ENCODE measurements around the gene SIAH3. TPM values are rescaled to one million over a fixed set of nuclear protein-coding genes. Genes with fewer than 3 reads are reported as not detected.

The SIAH3 gene
- total and polyA plus RNA-seq, 3 donors from 2014 or later = 0.19 to 0.47 (median 0.36) TPM

DNA sequence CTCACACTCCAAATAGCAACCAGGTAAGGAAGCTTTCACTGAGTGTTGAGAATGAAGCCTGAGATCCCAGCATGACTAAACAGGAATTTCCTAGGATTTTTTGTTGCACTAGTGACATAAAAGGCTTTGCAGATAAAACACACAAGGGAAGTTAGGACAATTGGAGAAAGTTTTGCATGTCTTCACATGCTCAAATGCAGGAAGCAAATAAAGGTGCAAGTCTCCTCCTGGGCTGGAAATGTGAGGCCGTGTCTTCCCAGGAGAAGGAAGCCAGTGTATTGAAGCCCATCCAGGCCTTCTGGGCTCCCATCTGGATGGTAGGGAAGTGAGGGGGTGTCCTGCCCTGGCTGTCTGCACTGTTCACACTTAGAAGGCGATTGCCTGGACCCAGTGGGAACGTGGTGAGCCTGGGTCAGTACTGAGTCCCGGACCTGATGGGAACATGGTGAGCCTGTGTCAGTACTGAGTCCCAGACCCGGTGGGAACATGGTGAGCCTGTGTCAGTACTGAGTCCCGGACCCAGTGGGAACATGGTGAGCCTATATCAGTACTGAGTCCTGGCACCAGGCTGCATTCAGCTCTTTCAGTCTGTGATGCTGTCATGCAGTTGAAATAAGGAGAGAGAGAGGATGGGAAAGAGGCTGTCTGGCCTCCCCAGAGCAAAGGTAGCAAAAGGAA lies 38.7 kb downstream of the SIAH3 start:
- intact Hi-C loops (cut with DNase I; ENCODE audit: low total_unique reads) = no loop called here
- Histone ChIP-seq H3K27ac (no peak overlapping the region), H3K4me1 (no peaks in the 10 kb centered on the region), H3K9me3 (no peaks in the 10 kb centered on the region), H3K36me3 (ENCODE audit: low read depth, missing control alignments) (no peaks in the 10 kb centered on the region), H3K27me3 (no peaks in the 10 kb centered on the region), H3K4me3 (no peak overlapping the region)
- WGBS, 2 donors = 66 to 75% methylated on average over 5 to 6 of the region's 6 CpGs
- no peak for DNase-seq
- TF ChIP-seq, protein P1, sequence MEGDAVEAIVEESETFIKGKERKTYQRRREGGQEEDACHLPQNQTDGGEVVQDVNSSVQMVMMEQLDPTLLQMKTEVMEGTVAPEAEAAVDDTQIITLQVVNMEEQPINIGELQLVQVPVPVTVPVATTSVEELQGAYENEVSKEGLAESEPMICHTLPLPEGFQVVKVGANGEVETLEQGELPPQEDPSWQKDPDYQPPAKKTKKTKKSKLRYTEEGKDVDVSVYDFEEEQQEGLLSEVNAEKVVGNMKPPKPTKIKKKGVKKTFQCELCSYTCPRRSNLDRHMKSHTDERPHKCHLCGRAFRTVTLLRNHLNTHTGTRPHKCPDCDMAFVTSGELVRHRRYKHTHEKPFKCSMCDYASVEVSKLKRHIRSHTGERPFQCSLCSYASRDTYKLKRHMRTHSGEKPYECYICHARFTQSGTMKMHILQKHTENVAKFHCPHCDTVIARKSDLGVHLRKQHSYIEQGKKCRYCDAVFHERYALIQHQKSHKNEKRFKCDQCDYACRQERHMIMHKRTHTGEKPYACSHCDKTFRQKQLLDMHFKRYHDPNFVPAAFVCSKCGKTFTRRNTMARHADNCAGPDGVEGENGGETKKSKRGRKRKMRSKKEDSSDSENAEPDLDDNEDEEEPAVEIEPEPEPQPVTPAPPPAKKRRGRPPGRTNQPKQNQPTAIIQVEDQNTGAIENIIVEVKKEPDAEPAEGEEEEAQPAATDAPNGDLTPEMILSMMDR (IDR thresholded peaks at IDR 0.05) = no peak
- TF ChIP-seq POLR2A (IDR thresholded peaks at IDR 0.05) = no peak

DNA sequence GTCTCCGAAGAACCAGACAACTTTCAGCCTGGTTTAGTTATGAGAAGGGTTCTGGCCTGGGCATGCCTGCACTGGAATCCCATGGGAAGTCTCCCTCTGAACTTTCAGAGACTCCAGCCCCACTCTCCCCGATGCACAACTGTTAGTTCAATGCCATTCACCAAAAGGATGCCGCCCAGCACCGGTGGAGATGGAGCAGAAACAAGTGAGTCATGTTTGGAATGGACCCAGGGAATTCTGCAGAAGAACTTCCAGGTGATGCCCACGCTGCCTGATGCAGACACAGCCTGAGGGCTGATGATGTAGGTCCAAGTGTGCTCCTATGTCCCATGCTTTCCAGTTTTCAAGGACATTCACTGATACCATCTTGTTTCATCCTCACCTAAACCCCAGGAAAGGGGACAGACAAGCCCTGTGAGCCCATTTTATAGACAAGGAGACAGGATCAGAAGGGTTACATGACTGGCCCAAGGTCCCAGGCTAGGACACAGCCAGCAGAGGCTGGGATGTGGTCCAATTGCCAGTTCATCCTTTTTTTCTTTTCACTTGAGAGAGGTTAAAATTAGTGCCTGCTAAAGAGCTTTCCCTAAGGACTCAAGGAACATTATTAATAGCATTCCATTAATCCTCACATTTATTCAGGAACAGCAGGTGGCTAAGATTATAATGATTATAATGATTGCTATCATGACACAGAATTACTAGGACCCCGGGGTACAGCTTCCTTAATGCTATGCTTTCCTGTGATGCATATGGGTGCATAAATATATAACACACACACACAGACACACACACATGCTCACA lies 39.5 kb downstream of the SIAH3 start:
- Histone ChIP-seq H3K9me3 (no peaks in the 10 kb centered on the region), H3K27ac (no peak overlapping the region), H3K36me3 (ENCODE audit: low read depth, missing control alignments) (no peaks in the 10 kb centered on the region), H3K4me3 (no peak overlapping the region), H3K27me3 (no peaks in the 10 kb centered on the region), H3K4me1 (no peaks in the 10 kb centered on the region)
- intact Hi-C loops (cut with DNase I; ENCODE audit: low total_unique reads) = no loop called here
- DNase-seq = no peak
- WGBS, 2 donors = 82 to 88% methylated on average over 6 of the region's 6 CpGs
- TF ChIP-seq, protein P1 (IDR thresholded peaks at IDR 0.05) = no peak
- TF ChIP-seq POLR2A (IDR thresholded peaks at IDR 0.05) = no peak

DNA sequence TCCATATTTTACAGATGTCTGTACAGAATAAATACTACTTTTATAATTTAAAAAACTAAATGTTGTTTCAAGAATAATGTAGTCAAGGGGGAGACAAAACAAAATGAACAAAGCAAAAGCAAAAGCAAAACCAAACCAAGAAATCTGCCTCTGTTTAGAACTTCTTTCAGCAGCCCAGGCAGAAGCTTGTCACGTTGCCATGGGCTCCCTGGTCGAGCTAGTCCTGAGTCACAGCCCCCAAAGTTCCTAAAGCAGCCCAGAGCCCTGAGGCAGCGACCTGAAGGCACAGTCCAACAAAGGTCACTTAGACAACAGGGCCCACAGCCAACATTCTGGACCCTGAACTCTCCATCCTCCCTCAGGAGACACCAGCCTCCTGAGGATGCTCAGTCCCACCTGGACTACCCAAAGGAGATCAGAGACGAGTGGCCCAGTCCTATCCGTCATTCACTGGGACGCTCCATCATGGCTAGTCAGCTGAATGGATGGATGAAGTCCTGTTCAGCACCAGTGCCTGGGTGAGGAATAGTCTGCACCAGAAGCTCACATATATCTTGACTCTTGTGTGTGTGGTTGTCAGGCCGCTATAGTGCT lies 41.7 kb downstream of the SIAH3 start:
- TF ChIP-seq POLR2A (IDR thresholded peaks at IDR 0.05) = no peak
- TF ChIP-seq, protein P1 (IDR thresholded peaks at IDR 0.05) = no peak

DNA sequence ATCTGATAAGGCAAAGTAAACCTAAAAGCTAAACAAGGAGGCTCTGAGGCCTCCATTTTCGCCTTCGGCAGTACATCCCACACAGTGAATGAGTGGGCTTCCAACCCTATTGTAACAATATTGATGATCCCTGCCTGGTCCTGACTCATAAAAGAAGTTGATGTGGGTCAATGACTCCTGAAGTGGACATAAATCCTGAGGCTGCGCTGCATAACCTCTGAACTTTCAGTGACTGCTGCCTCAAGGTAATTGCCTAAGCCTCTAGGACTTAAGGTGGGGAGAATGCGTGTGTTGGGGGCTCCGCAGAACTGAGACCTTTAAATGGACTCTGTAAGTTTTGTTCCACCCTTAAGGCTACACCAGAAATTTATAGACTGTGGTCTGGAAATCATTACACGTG lies 42.6 kb downstream of the SIAH3 start:
- Histone ChIP-seq H3K4me1 (no peaks in the 10 kb centered on the region), H3K4me3 (no peak overlapping the region), H3K9me3 (no peaks in the 10 kb centered on the region), H3K36me3 (ENCODE audit: low read depth, missing control alignments) (no peaks in the 10 kb centered on the region), H3K27ac (no peak overlapping the region), H3K27me3 (no peaks in the 10 kb centered on the region)
- DNase-seq = no peak
- TF ChIP-seq POLR2A (IDR thresholded peaks at IDR 0.05) = no peak
- TF ChIP-seq, protein P1 (IDR thresholded peaks at IDR 0.05) = no peak
- intact Hi-C loops (cut with DNase I; ENCODE audit: low total_unique reads) = no loop called here
- WGBS, 2 donors = 87% methylated on average over 6 of the region's 6 CpGs

More for the DNA sequence above, 41.7 kb downstream of the SIAH3 start:
- Histone ChIP-seq H3K4me1 (no peaks in the 10 kb centered on the region), H3K27me3 (no peaks in the 10 kb centered on the region), H3K4me3 (no peak overlapping the region), H3K9me3 (no peaks in the 10 kb centered on the region), H3K27ac (no peak overlapping the region), H3K36me3 (ENCODE audit: low read depth, missing control alignments) (no peaks in the 10 kb centered on the region)
- DNase-seq = no peak
- 60 to 68% methylated on average over 6 to 7 of the region's 7 CpGs for WGBS, 2 donors
- intact Hi-C loops (cut with DNase I; ENCODE audit: low total_unique reads) = no loop called here
